Stomach (tissue), 9 donors: ENCODE measurements around the gene FAM24B. TPM values are rescaled to one million over a fixed set of nuclear protein-coding genes. Genes with fewer than 3 reads are reported as not detected.
"Not testable (repeated sequence)": the region's sequence is repeated elsewhere in the genome, so short reads cannot be mapped to it uniquely, and the experiment has no call there.

Experiments used
- DNase-seq, 2 donors: peaks; one replicate each; pipeline versions ENCODE4 v3.0.0 to v3.0.0-alpha.2; 2013 to 2019
- H3K27ac ChIP-seq, 5 donors: fragments of 200-600 bp in 4 of 5; sonication (generic) in 4 of 5; one replicate each; pipeline ENCODE4 v1.5.1; 2013 to 2019; ENCODE audit warnings: mild to moderate bottlenecking in 1 of 5, moderate library complexity in 1 of 5
- H3K27me3 ChIP-seq, 3 donors: fragments of 200-600 bp; sonication (generic); one replicate each; pipeline ENCODE4 v1.5.1; 2017 to 2019; ENCODE audit warnings: mixed run types in 1 of 3
- H3K36me3 ChIP-seq, 4 donors: fragments of 200-600 bp; sonication (generic); 1 replicate in 3 of 4; 2 replicates in 1 of 4; pipeline ENCODE4 v1.5.1; 2016 to 2019
- H3K4me1 ChIP-seq, 4 donors: fragments of 200-600 bp; sonication (generic); one replicate each; pipeline ENCODE4 v1.5.1; 2016 to 2019
- H3K4me3 ChIP-seq, 4 donors: fragments of 200-600 bp; sonication (generic) in 3 of 4; one replicate each; pipeline ENCODE4 v1.5.1; 2016 to 2019; ENCODE audit warnings: mild to moderate bottlenecking in 1 of 4
- H3K9me3 ChIP-seq, 4 donors: fragments of 200-600 bp; sonication (generic); one replicate each; pipeline ENCODE4 v1.5.1; 2016 to 2019
- EP300 ChIP-seq: sonication (generic); formaldehyde crosslinking; IDR thresholded peaks from one replicate; pipeline ENCODE4 v1.6.1; 2017; ENCODE audit warnings: antibody characterized with exemption
- POLR2A ChIP-seq, 4 donors: fragments of 450-650 bp; IDR thresholded peaks; one replicate each; pipeline ENCODE4 v1.6.1; 2016; ENCODE audit warnings: antibody characterized with exemption in 4 of 4, control low read depth in 2 of 4, mild to moderate bottlenecking in 1 of 4, moderate library complexity in 1 of 4
- POLR2AphosphoS5 ChIP-seq, 3 donors: sonication (generic); formaldehyde crosslinking; IDR thresholded peaks; one replicate each; pipeline ENCODE4 v1.6.1; 2016; ENCODE audit warnings: antibody characterized with exemption in 3 of 3
- WGBS, 5 donors: extraction: QIAGEN DNeasy Blood & Tissue Kit in 3 of 5; methylation state at CpG; one replicate each; pipeline versions ENCODE4 v1.1.5 to v1.1.7; 2013 to 2018; 5-methylcytosine and 5-hydroxymethylcytosine counted together
- intact Hi-C: fragments of 100-400 bp; cut with DNase I; formaldehyde crosslinking; loops from one replicate; pipeline ENCODE4 v1.15.1; 2023; ENCODE audit warnings: low total_unique reads
- polyA plus RNA-seq, 3 donors: library from polyadenylated mRNA; stranded (reverse); fragments of 200-250 nt; gene quantifications; one replicate each; pipeline ENCODE4 v1.2.3, GENCODE V29; 2013
- total RNA-seq, 5 donors: library from RNA; depleted of rRNA; stranded (reverse); fragments of >200 nt; gene quantifications; one replicate each; pipeline versions ENCODE4 v1.1.0 to v1.2.3, GENCODE V29; 2014 to 2016
- TF ChIP-seq, protein P1 (sequence below), 7 experiments: fragments of 450-650 bp in 4 of 7; fragments of 200-600 bp in 3 of 7; sonication (generic) in 3 of 7; IDR thresholded peaks; one replicate each; pipeline ENCODE4 v1.5.1; 2016 to 2019; ENCODE audit warnings: antibody characterized with exemption in 7 of 7, control low read depth in 2 of 7, mild to moderate bottlenecking in 1 of 7
- donor health status: healthy with polysubstance abuse.
- donor health status: Bipolar disorder and iron deficiency.
- donor health status: healthy.

The FAM24B gene
- total and polyA plus RNA-seq, 8 donors = 2.0 to 4.5 (median 3.4) TPM; not detected in 2

DNA sequence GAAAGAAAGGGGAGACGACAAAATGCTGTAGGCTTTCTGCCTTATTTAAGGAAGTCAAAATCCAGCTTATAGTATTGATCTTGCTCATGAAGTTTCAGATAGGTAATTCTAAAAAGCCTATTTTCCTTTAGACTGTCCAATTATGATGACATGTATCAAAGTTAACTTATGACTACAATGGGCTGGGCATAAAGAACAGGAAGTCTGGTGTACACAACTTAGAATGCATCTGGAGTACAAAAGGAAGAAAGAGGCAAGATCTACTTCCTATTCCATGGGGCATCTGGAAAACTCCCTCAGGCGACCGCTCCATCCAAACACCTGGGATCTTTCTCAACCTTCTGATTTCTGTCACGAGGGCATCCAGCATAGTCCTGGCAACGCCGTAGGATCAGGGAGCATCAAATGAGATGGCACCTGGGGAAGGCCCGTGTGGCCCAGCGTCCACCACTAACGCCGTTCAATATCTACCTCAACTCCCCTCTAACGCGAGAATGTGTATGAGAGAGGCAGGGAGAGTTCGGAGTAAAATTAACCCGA, 512 bp downstream of the FAM24B start:
- WGBS, 5 donors = 46 to 55% (median 48%) methylated on average over 12 to 14 of the region's 14 CpGs
- H3K27ac ChIP-seq = peak overlapping the region; percentile 65 to 80 (median 78)
- no peaks in the 10 kb centered on the region for H3K36me3 ChIP-seq
- H3K27me3 ChIP-seq = peaks cover 0 to 4% (median 0%) of the 10 kb centered on the region in 3 donors
- peak overlapping the region; percentile 56 to 72 (median 60) for H3K4me3 ChIP-seq
- no peak for DNase-seq
- TF ChIP-seq, protein P1, sequence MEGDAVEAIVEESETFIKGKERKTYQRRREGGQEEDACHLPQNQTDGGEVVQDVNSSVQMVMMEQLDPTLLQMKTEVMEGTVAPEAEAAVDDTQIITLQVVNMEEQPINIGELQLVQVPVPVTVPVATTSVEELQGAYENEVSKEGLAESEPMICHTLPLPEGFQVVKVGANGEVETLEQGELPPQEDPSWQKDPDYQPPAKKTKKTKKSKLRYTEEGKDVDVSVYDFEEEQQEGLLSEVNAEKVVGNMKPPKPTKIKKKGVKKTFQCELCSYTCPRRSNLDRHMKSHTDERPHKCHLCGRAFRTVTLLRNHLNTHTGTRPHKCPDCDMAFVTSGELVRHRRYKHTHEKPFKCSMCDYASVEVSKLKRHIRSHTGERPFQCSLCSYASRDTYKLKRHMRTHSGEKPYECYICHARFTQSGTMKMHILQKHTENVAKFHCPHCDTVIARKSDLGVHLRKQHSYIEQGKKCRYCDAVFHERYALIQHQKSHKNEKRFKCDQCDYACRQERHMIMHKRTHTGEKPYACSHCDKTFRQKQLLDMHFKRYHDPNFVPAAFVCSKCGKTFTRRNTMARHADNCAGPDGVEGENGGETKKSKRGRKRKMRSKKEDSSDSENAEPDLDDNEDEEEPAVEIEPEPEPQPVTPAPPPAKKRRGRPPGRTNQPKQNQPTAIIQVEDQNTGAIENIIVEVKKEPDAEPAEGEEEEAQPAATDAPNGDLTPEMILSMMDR (IDR thresholded peaks at IDR 0.05) = no peak
- no peak for TF ChIP-seq POLR2A (IDR thresholded peaks at IDR 0.05)
- TF ChIP-seq EP300 = no peak
- TF ChIP-seq POLR2AphosphoS5 (IDR thresholded peaks at IDR 0.05) = no peak
- peaks cover 7 to 44% (median 24%) of the 10 kb centered on the region in 4 donors for H3K4me1 ChIP-seq
- intact Hi-C loops = no loop called here
- H3K9me3 ChIP-seq = no peaks in the 10 kb centered on the region

DNA sequence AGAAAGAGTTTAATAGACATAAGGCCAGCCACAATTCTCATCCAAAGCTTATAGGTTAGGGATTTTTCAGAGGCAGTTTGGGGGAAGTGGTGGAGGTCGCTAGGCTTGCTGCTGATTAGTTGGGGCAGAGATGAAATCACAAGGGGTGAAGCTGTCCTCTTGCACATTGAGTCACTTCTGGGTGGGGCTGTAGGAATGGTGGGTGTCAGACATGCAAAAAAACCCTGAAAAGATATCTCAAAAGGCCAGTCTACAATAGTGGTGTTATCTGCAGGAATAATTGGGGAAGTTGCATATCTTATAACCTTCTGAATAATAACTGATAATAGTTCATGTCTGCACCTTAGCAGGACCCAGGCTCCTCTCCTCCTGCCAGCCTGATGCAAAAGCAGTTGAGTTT, 2.1 kb downstream of the FAM24B start:
- no peaks in the 10 kb centered on the region for H3K36me3 ChIP-seq
- H3K9me3 ChIP-seq = no peaks in the 10 kb centered on the region
- DNase-seq = no peak
- no peak overlapping the region for H3K4me3 ChIP-seq
- no peak overlapping the region for H3K27ac ChIP-seq
- intact Hi-C loops = no loop called here
- peaks cover 7 to 44% (median 24%) of the 10 kb centered on the region in 4 donors for H3K4me1 ChIP-seq
- peaks cover 0 to 4% (median 0%) of the 10 kb centered on the region in 3 donors for H3K27me3 ChIP-seq
- WGBS, 5 donors = 54 to 79% (median 69%) methylated on average over 1 of the region's 1 CpG
- TF ChIP-seq POLR2AphosphoS5 (IDR thresholded peaks at IDR 0.05) = no peak
- TF ChIP-seq, protein P1 (IDR thresholded peaks at IDR 0.05) = no peak
- TF ChIP-seq POLR2A (IDR thresholded peaks at IDR 0.05) = no peak
- TF ChIP-seq EP300 = no peak

DNA sequence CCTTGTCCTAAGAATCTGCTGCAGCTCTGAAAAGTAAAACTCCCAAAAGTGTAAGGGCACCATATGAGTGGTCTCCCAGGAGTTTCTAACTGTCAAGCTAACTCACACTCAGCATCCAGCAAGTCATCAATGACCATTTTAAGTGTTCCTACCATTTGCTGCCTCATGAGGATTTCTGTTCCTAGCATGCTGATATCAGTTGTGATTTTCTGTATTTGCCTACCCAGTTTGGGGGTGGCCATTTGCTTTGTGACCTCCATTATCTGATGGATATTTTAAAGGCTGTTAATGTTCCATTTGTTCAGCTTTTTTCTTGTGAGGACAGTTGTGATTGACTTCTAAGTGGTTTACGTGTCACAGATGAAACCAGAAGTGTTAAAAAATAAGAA, 2.9 kb downstream of the FAM24B start:
- WGBS, 5 donors = 92 to 100% (median 95%) methylated on average over 1 of the region's 1 CpG
- no peak for DNase-seq
- Histone ChIP-seq H3K9me3 (no peaks in the 10 kb centered on the region), H3K27me3 (peaks cover 0 to 4% (median 0%) of the 10 kb centered on the region in 3 donors), H3K4me3 (no peak overlapping the region), H3K27ac (no peak overlapping the region), H3K36me3 (no peaks in the 10 kb centered on the region), H3K4me1 (peaks cover 7 to 44% (median 24%) of the 10 kb centered on the region in 4 donors)
- intact Hi-C loops = no loop called here
- TF ChIP-seq POLR2AphosphoS5 (IDR thresholded peaks at IDR 0.05) (no peak), POLR2A (IDR thresholded peaks at IDR 0.05) (no peak)

DNA sequence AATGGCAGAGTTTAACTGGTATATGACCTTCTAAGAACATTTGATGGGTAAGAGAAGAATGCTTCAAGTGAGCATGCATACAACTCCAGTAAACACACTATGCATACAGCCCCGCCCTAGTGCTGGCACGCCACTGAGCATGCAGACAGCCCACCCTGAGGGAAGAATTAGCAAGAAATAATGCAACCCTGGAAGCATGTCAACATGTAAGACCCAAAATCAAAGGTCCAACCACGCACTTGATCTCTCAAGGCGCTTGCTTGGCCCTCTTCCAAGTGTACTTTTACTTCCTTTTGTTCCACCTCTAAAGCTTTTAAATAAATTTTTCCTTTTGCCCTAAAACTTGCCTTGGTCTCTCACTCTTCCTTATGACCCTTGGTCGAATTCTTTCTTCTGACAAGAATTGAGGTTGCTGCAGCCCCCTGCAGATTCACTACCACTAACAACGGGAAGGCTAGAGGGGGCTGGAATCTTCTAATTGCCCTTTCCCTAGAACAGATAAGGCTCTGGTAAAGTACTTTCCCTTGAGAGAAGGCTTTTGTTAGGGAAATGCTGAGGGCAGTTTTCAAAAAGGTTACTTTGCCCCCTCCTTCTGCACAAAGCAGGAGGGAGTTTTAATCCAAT, 3.4 kb downstream of the FAM24B start:
- Histone ChIP-seq H3K4me1 (peaks cover 7 to 44% (median 24%) of the 10 kb centered on the region in 4 donors), H3K4me3 (no peak overlapping the region), H3K9me3 (no peaks in the 10 kb centered on the region), H3K27ac (no peak overlapping the region), H3K36me3 (no peaks in the 10 kb centered on the region), H3K27me3 (peaks cover 0 to 4% (median 0%) of the 10 kb centered on the region in 3 donors)
- WGBS, 5 donors = 36 to 50% (median 40%) methylated on average over 6 of the region's 6 CpGs
- intact Hi-C loops = no loop called here
- TF ChIP-seq, protein P1 (IDR thresholded peaks at IDR 0.05) = no peak
- TF ChIP-seq POLR2A (IDR thresholded peaks at IDR 0.05) (no peak), POLR2AphosphoS5 (IDR thresholded peaks at IDR 0.05) (no peak), EP300 (no peak)
- peak in 1 of 2 donors; percentile 9 for DNase-seq

DNA sequence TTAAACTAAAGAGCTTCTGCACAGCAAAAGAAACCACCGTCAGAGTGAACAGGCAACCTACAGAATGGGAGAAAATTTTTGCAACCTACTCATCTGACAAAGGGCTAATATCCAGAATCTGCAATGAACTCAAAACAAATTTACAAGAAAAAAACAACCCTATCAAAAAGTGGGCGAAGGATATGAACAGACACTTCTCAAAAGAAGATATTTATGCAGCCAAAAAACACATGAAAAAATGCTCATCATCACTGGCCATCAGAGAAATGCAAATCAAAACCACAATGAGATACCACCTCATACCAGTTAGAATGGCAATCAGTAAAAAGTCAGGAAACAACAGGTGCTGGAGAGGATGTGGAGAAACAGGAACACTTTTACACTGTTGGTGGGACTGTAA, 7.4 kb downstream of the FAM24B start:
- H3K9me3 ChIP-seq, H3K27ac ChIP-seq, H3K27me3 ChIP-seq, H3K36me3 ChIP-seq, DNase-seq, H3K4me3 ChIP-seq, intact Hi-C loops, H3K4me1 ChIP-seq: not testable (repeated sequence)
- WGBS, 5 donors = 88 to 100% (median 96%) methylated on average over 1 to 2 of the region's 2 CpGs

DNA sequence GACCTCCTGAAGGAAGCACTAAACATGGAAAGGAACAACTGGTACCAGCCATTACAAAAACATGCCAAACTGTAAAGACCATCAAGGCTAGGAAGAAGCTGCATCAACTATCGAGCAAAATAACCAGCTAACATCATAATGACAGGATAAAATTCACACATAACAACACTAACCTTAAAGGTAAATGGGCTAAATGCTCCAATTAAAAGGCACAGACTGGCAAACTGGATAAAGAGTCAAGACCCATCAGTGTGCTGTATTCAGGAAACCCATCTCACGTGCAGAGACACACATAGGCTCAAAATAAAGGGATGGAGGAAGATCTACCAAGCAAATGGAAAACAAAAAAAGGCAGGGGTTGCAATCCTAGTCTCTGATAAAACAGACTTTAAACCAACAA, 10.6 kb downstream of the FAM24B start:
- H3K4me1 ChIP-seq = peaks cover 0 to 11% (median 0%) of the 10 kb centered on the region in 4 donors
- DNase-seq, H3K9me3 ChIP-seq, H3K4me3 ChIP-seq, H3K27me3 ChIP-seq, H3K27ac ChIP-seq, intact Hi-C loops, H3K36me3 ChIP-seq: not testable (repeated sequence)
- WGBS, 5 donors = 94 to 100% (median 94%) methylated on average over 1 to 2 of the region's 2 CpGs

DNA sequence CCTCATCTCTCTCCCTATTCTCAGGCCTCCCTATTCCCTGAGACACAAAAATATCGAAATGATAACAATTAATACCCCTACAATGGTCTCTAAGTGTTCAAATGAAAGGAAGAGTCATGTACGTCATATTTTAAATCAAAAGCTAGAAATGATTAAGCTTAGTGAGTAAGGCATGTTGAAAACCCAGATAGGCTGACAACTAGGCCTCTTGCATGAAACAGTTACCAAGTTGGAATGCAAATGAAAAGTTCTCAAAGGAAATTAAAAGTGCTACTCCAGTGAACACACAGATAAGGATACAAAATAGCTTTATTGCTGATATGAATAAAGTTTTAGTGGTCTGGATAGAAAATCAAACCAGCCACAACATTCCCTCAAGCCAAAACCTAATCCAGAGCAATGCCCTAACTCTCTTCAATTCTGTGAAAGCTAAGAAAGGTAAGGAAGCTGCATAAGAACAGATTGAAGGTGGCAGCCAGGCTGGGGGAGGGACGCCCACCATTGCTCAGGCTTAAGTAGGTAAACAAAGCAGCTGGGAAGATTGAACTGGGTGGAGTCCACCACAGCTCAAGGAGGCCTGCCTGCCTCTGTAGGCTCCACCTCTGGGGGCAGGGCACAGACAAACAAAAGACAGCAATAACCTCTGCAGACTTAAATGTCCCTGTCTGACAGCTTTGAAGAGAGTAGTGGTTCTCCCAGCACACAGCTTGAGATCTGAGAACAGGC, 12.5 kb downstream of the FAM24B start:
- intact Hi-C loops, H3K4me3 ChIP-seq, H3K36me3 ChIP-seq, DNase-seq, H3K27ac ChIP-seq, H3K9me3 ChIP-seq, H3K27me3 ChIP-seq: not testable (repeated sequence)
- peaks cover 0 to 11% (median 0%) of the 10 kb centered on the region in 4 donors for H3K4me1 ChIP-seq
- 60 to 76% (median 66%) methylated on average over 3 of the region's 3 CpGs for WGBS, 5 donors
